ENCODE results near the gene LYPLAL1. TPM values are rescaled to one million over a fixed set of nuclear protein-coding genes. Genes with fewer than 3 reads are reported as not detected.
A peak's percentile ranks its signal among the peaks of the same experiment; 100 is the strongest.

The LYPLAL1 gene
- total and polyA plus RNA-seq, 9 of the 15 experiments (the other 6 are each of a cell fraction or from before 2014, with no cell fraction given): 14.9 to 179 (median 46.3) TPM

GRCh38 chr1:219173758-219174459 lies at the start of gene LYPLAL1 (continued):
- no peak for TF ChIP-seq NCOA2 (IDR thresholded peaks at IDR 0.05; ENCODE audit: partially characterized antibody in 2 of 2)
- TF ChIP-seq NKRF (IDR thresholded peaks at IDR 0.05; ENCODE audit: borderline replicate concordance): peak; percentile 42; the same call in 1 of the 2 replicates
- TF ChIP-seq TEAD4 (IDR thresholded peaks at IDR 0.05; ENCODE audit: low read length): peak; percentile 69
- no peak for TF ChIP-seq TEAD4 (CRISPR knock-in tag; IDR thresholded peaks at IDR 0.05; ENCODE audit: borderline replicate concordance)
- 0 out of 4 replicates have a peak, but pooled peaks of 1 of the 2 experiments have one; percentile 29 for TF ChIP-seq FOXA3 (CRISPR knock-in tag; conservative IDR thresholded peaks at IDR 0.05 in 1 of 2, IDR thresholded peaks at IDR 0.05 in 1 of 2)
- TF ChIP-seq FOXK1 (CRISPR knock-in tag; IDR thresholded peaks at IDR 0.05; ENCODE audit: borderline replicate concordance): 0 out of 2 replicates have a peak, but pooled peaks have one; percentile 11
- TF ChIP-seq GTF2F1 (IDR thresholded peaks at IDR 0.05; ENCODE audit: low read depth, low read length): peak; percentile 72; the same call in 1 of the 2 replicates
- no peak; the same call in 1 of the 2 replicates for TF ChIP-seq ZNF644 (tag; IDR thresholded peaks at IDR 0.05; ENCODE audit: low read depth)
- TF ChIP-seq KDM5B (IDR thresholded peaks at IDR 0.05; ENCODE audit: insufficient replicate concordance, low read depth, low read length): peak; percentile 89
- no peak for TF ChIP-seq ZFP91 (CRISPR knock-in tag; IDR thresholded peaks at IDR 0.05)
- TF ChIP-seq GMEB1 (CRISPR knock-in tag; IDR thresholded peaks at IDR 0.05): peak; percentile 99
- no peak for TF ChIP-seq RERE (CRISPR knock-in tag; IDR thresholded peaks at IDR 0.05; ENCODE audit: borderline replicate concordance)
- TF ChIP-seq IFI16 (CRISPR knock-in tag; IDR thresholded peaks at IDR 0.05): no peak
- peak; percentile 97 for TF ChIP-seq POLR2A (conservative IDR thresholded peaks at IDR 0.05)
